HCT116 (cell line): ENCODE results near the gene OASL. TPM values are rescaled to one million over a fixed set of nuclear protein-coding genes. Genes with fewer than 3 reads are reported as not detected.
A peak's percentile ranks its signal among the peaks of the same experiment; 100 is the strongest.

Source experiments
- ATAC-seq: fragments of 200-7000 bp; cut with Tn5 transposase; 2 replicates; pipeline ENCODE4 v1.9.1; 2020; ENCODE audit warnings: mild to moderate bottlenecking, moderate library complexity
- Bru-seq: library from RNA; stranded (reverse); fragments of 400-500 nt; gene quantifications from one replicate; lab custom pipeline; 2021; lab: Mats Ljungman, UMichigan
- BruChase-seq, 2 experiments: library from RNA; stranded (reverse); fragments of 400-500 nt; gene quantifications; one replicate each; lab custom pipeline; 2021; lab: Mats Ljungman, UMichigan
- BruUV-seq: library from RNA; stranded (reverse); fragments of 400-500 nt; replicated peaks from 2 replicates; lab custom pipeline; 2021; lab: Mats Ljungman, UMichigan
- CTCF ChIA-PET: fragments of 300-600 bp; sonication (Branson Sonifier 250); formaldehyde crosslinking; loops from one replicate; lab custom pipeline; 2021; ENCODE audit warnings: antibody characterized with exemption; lab: Charles Lee
- POLR2A ChIA-PET: fragments of 300-600, 350-600 bp; sonication (Branson Sonifier 250); formaldehyde crosslinking; loops from one replicate; lab custom pipeline; 2021; ENCODE audit warnings: antibody characterized with exemption; lab: Charles Lee
- RAD21 ChIA-PET, 2 experiments: fragments of 300-600 bp; sonication (Branson Sonifier 250); formaldehyde crosslinking; loops; one replicate each; lab custom pipeline; 2023; ENCODE audit warnings: low total read pairs in 2 of 2; ENCODE audit not compliant: uncharacterized antibody in 2 of 2, unreplicated experiment in 2 of 2, low non-redundant PET in 1 of 2; lab: Charles Lee
- DNase-seq: peaks from one replicate; pipeline ENCODE4 v3.0.0-alpha.2; 2010; ENCODE audit warnings: low read depth, low spot score
- H2AFZ ChIP-seq: fragments of 200-600 bp; shearing (Covaris generic), sonication (generic); 2 replicates; pipeline ENCODE4 v1.6.1; 2017; ENCODE audit warnings: low read depth, mixed run types, mixed read lengths, antibody characterized with exemption, low read length; ENCODE audit not compliant: poor library complexity, severe bottlenecking
- H3K27ac ChIP-seq: 2 replicates; pipeline ENCODE4 v1.5.1; 2012; ENCODE audit warnings: low read depth, low read length
- H3K27me3 ChIP-seq: fragments of 200-600 bp; sonication (generic); 2 replicates; pipeline ENCODE4 v1.6.1; 2016; ENCODE audit warnings: mixed run types, low read length, mixed read lengths; ENCODE audit not compliant: insufficient read depth
- H3K36me3 ChIP-seq, 2 experiments: fragments of 200-500 bp in 1 of 2; fragments of 200-600 bp in 1 of 2; sonication (Bioruptor generic) in 1 of 2; sonication (generic) in 1 of 2; 2 replicates each; pipeline versions ENCODE4 v1.5.1 to v1.6.1; 2014 to 2016; ENCODE audit warnings: low read length in 2 of 2, inconsistent platforms in 1 of 2, mixed read lengths in 1 of 2, mixed run types in 1 of 2; ENCODE audit not compliant: insufficient read depth in 2 of 2, control insufficient read depth in 1 of 2
- H3K4me1 ChIP-seq, 2 experiments: fragments of 200-600 bp in 1 of 2; sonication (generic) in 1 of 2; 2 replicates each; pipeline versions ENCODE4 v1.5.1 to v1.6.1; 2012 to 2017; ENCODE audit warnings: low read length in 2 of 2, inconsistent platforms in 1 of 2, mild to moderate bottlenecking in 1 of 2, mixed read lengths in 1 of 2, mixed run types in 1 of 2, moderate library complexity in 1 of 2; ENCODE audit not compliant: insufficient read depth in 2 of 2, control insufficient read depth in 1 of 2
- H3K4me2 ChIP-seq: fragments of 200-600 bp; sonication (generic); 2 replicates; pipeline ENCODE4 v1.6.1; 2017; ENCODE audit warnings: mixed run types, low read length, mixed read lengths
- H3K4me3 ChIP-seq, 2 experiments: fragments of 200-600 bp in 1 of 2; sonication (generic) in 1 of 2; replicated peaks in 1 of 2; 2 replicates each; pipeline ENCODE4 v1.5.1; 2011 to 2016; ENCODE audit warnings: low read length in 2 of 2, control low read depth in 1 of 2, low read depth in 1 of 2, mild to moderate bottlenecking in 1 of 2, mixed read lengths in 1 of 2, mixed run types in 1 of 2
- H3K79me2 ChIP-seq: fragments of 200-600 bp; sonication (generic); 2 replicates; pipeline ENCODE4 v1.6.1; 2017; ENCODE audit warnings: mild to moderate bottlenecking, mixed run types, low read length, moderate library complexity, mixed read lengths; ENCODE audit not compliant: insufficient read depth
- H3K9ac ChIP-seq: fragments of 200-600 bp; sonication (generic); 2 replicates; pipeline ENCODE4 v1.6.1; 2016; ENCODE audit warnings: low read length, mixed read lengths
- H3K9me2 ChIP-seq: fragments of 200-600 bp; sonication (generic), shearing (Covaris generic); 2 replicates; pipeline ENCODE4 v1.6.1; 2017; ENCODE audit warnings: mixed run types, mild to moderate bottlenecking, moderate library complexity; ENCODE audit not compliant: insufficient read depth
- H3K9me3 ChIP-seq, 2 experiments: fragments of 200-500 bp in 1 of 2; fragments of 200-600 bp in 1 of 2; sonication (Bioruptor generic) in 1 of 2; sonication (generic) in 1 of 2; 2 replicates each; pipeline ENCODE4 v1.6.1; 2014 to 2017; ENCODE audit warnings: low read length in 2 of 2, mixed read lengths in 2 of 2, inconsistent platforms in 1 of 2, low read depth in 1 of 2, mild to moderate bottlenecking in 1 of 2, mixed run types in 1 of 2, moderate library complexity in 1 of 2; ENCODE audit not compliant: control insufficient read depth in 1 of 2, insufficient read depth in 1 of 2
- H4K20me1 ChIP-seq: fragments of 200-600 bp; sonication (generic), shearing (Covaris generic); 2 replicates; pipeline ENCODE4 v1.6.1; 2017; ENCODE audit warnings: mixed run types, mild to moderate bottlenecking, moderate library complexity; ENCODE audit not compliant: insufficient read depth
- CBX3 ChIP-seq: IDR thresholded peaks from 2 replicates; pipeline ENCODE4 v1.6.1; 2012; ENCODE audit warnings: low read depth
- EGR1 ChIP-seq: IDR thresholded peaks from 2 replicates; pipeline ENCODE4 v1.6.1; 2012; ENCODE audit warnings: low read depth
- ELF1 ChIP-seq: IDR thresholded peaks from 2 replicates; pipeline ENCODE4 v1.6.1; 2012; ENCODE audit warnings: low read depth, borderline replicate concordance
- JUND ChIP-seq: IDR thresholded peaks from 2 replicates; pipeline ENCODE4 v1.6.1; 2012
- POLR2AphosphoS5 ChIP-seq: IDR thresholded peaks from 2 replicates; pipeline ENCODE4 v1.6.1; 2011; ENCODE audit warnings: mild to moderate bottlenecking, low read depth, low read length, moderate library complexity
- SIN3A ChIP-seq: IDR thresholded peaks from 2 replicates; pipeline ENCODE4 v1.6.1; 2012; ENCODE audit warnings: low read depth
- SP1 ChIP-seq: IDR thresholded peaks from 2 replicates; pipeline ENCODE4 v1.6.1; 2012; ENCODE audit warnings: low read depth
- SRF ChIP-seq: IDR thresholded peaks from 2 replicates; pipeline ENCODE4 v1.6.1; 2012; ENCODE audit warnings: low read depth
- TCF7L2 ChIP-seq: IDR thresholded peaks from 2 replicates; pipeline ENCODE4 v1.7.0; 2011; ENCODE audit warnings: borderline replicate concordance, inconsistent platforms; ENCODE audit not compliant: insufficient read depth, insufficient read length; ENCODE audit errors: extremely low read depth
- YY1 ChIP-seq: IDR thresholded peaks from 2 replicates; pipeline ENCODE4 v1.6.1; 2011; ENCODE audit warnings: low read length, low read depth, moderate library complexity, mild to moderate bottlenecking; ENCODE audit not compliant: insufficient replicate concordance; ENCODE audit errors: extremely low read depth
- ZNF274 ChIP-seq: fragments of 200-500 bp; sonication (Bioruptor generic); IDR thresholded peaks from 2 replicates; pipeline ENCODE4 v1.6.1; 2014; ENCODE audit warnings: mild to moderate bottlenecking, low read depth, low read length, inconsistent platforms
- intact Hi-C: fragments of 100-400 bp; cut with micrococcal nuclease; formaldehyde crosslinking; loops from 2 replicates; pipeline ENCODE4 v1.10.0; 2022
- long read RNA-seq: library from polyadenylated mRNA; unstranded; transcript quantifications from one replicate; pipeline ENCODE4 v2.0.0, GENCODE V29; 2021; ENCODE audit not compliant: unreplicated experiment
- polyA plus RNA-seq: library from polyadenylated mRNA; unstranded; fragments of >200 nt; gene quantifications from 2 replicates; pipeline ENCODE4 v1.2.1, GENCODE V29; 2012; ENCODE audit warnings: missing spikeins
- total RNA-seq: library from RNA; stranded (reverse); gene quantifications from one replicate; pipeline ENCODE4 v1.2.1, GENCODE V29; 2021; ENCODE audit not compliant: unreplicated experiment
- TF ChIP-seq, protein P1 (sequence below): IDR thresholded peaks from 2 replicates; pipeline ENCODE4 v1.6.1; 2011; ENCODE audit warnings: mild to moderate bottlenecking, low read length, moderate library complexity; ENCODE audit not compliant: insufficient replicate concordance; ENCODE audit errors: extremely low read depth
- TF ChIP-seq, protein P2 (sequence below): IDR thresholded peaks from 2 replicates; pipeline ENCODE4 v1.6.1; 2012; ENCODE audit warnings: low read depth
- TF ChIP-seq, protein P3 (sequence below): IDR thresholded peaks from 2 replicates; pipeline ENCODE4 v1.6.1; 2012

OASL gene, protein sequence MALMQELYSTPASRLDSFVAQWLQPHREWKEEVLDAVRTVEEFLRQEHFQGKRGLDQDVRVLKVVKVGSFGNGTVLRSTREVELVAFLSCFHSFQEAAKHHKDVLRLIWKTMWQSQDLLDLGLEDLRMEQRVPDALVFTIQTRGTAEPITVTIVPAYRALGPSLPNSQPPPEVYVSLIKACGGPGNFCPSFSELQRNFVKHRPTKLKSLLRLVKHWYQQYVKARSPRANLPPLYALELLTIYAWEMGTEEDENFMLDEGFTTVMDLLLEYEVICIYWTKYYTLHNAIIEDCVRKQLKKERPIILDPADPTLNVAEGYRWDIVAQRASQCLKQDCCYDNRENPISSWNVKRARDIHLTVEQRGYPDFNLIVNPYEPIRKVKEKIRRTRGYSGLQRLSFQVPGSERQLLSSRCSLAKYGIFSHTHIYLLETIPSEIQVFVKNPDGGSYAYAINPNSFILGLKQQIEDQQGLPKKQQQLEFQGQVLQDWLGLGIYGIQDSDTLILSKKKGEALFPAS
- total RNA-seq, result 4.1 TPM
- 2.8 and 5.2 TPM in 2 replicates for polyA plus RNA-seq
- Bru-seq, nascent RNA, result percentile 51 among the genes with signal in this experiment
- BruChase-seq, experiment 1, labeled RNA remaining after a 6-hour chase, result percentile 30 among the genes with signal in this experiment
- percentile 30 among the genes with signal in this experiment for BruChase-seq, experiment 2, labeled RNA remaining after a 2-hour chase
- long read RNA-seq, transcript OASL-201 (6 exons, 3,266 nt), result major isoform, 12 of 18 reads
- long read RNA-seq, partial matches to known transcripts, result 2 of 18 reads
- long read RNA-seq, other reads (novel, unspliced or antisense), result 1 of 18 reads

DNA sequence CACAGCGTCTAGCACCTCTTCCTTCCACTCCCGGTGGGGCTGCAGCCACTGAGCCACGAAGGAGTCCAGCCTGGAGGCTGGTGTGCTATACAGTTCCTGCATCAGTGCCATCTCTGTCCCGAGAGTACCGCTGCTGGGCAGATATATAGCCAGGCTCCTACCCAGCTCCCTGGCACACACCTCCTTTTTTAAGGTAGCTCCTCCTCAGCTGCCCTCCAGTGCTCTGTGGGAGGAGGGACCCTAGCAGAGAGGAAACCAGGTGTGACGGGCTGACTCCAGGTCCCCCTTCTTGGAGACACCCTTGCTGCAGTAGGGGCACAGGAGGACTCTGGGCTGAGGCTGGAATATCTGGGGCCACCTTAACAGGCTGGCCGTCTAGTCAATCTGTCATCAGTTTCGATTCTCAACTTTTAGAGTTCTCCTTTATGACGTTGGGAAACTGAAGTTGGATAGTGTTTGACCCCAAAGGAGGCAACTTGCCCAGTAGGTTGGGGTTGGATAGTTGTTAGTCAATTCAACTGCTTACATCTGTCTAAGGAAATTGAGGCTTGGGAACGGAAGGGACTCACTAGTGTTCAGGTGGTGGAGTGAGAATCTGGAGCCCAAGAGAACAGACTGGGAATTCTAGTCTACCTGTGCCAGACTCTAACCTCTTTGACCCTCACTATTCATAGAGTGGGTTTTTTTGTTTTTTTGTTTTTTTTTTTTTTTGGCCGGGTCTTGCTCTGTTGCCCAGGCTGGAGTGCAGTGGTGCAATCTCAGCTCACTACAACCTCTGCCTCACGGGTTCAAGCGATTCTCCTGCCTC is at the start of gene OASL:
OASL (minus strand) TSS at position 386 of the 808 bp plus-strand sequence; CDS start at position 111, 275 bp downstream.
- CTCF ChIA-PET, result no interaction called here
- peak; percentile 85 for TF ChIP-seq POLR2AphosphoS5
- no peak; the same call in 1 of the 2 replicates for TF ChIP-seq CBX3
- no peak for TF ChIP-seq YY1
- TF ChIP-seq SRF, result no peak
- TF ChIP-seq ELF1, result no peak
- TF ChIP-seq, protein P1, sequence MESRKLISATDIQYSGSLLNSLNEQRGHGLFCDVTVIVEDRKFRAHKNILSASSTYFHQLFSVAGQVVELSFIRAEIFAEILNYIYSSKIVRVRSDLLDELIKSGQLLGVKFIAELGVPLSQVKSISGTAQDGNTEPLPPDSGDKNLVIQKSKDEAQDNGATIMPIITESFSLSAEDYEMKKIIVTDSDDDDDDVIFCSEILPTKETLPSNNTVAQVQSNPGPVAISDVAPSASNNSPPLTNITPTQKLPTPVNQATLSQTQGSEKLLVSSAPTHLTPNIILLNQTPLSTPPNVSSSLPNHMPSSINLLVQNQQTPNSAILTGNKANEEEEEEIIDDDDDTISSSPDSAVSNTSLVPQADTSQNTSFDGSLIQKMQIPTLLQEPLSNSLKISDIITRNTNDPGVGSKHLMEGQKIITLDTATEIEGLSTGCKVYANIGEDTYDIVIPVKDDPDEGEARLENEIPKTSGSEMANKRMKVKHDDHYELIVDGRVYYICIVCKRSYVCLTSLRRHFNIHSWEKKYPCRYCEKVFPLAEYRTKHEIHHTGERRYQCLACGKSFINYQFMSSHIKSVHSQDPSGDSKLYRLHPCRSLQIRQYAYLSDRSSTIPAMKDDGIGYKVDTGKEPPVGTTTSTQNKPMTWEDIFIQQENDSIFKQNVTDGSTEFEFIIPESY, result no peak
- peak; percentile 29; the same call in 1 of the 2 replicates for TF ChIP-seq JUND
- no peak for TF ChIP-seq EGR1
- TF ChIP-seq, protein P2, sequence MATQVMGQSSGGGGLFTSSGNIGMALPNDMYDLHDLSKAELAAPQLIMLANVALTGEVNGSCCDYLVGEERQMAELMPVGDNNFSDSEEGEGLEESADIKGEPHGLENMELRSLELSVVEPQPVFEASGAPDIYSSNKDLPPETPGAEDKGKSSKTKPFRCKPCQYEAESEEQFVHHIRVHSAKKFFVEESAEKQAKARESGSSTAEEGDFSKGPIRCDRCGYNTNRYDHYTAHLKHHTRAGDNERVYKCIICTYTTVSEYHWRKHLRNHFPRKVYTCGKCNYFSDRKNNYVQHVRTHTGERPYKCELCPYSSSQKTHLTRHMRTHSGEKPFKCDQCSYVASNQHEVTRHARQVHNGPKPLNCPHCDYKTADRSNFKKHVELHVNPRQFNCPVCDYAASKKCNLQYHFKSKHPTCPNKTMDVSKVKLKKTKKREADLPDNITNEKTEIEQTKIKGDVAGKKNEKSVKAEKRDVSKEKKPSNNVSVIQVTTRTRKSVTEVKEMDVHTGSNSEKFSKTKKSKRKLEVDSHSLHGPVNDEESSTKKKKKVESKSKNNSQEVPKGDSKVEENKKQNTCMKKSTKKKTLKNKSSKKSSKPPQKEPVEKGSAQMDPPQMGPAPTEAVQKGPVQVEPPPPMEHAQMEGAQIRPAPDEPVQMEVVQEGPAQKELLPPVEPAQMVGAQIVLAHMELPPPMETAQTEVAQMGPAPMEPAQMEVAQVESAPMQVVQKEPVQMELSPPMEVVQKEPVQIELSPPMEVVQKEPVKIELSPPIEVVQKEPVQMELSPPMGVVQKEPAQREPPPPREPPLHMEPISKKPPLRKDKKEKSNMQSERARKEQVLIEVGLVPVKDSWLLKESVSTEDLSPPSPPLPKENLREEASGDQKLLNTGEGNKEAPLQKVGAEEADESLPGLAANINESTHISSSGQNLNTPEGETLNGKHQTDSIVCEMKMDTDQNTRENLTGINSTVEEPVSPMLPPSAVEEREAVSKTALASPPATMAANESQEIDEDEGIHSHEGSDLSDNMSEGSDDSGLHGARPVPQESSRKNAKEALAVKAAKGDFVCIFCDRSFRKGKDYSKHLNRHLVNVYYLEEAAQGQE, result no peak
- TF ChIP-seq SIN3A, result no peak
- no peak for TF ChIP-seq ZNF274
- peak; percentile 82 for TF ChIP-seq SP1
- TF ChIP-seq, protein P3, sequence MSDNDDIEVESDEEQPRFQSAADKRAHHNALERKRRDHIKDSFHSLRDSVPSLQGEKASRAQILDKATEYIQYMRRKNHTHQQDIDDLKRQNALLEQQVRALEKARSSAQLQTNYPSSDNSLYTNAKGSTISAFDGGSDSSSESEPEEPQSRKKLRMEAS, result 0 out of 2 replicates have a peak, but pooled peaks have one; percentile 24
- TF ChIP-seq TCF7L2, result no peak

More for the DNA sequence above, at the start of gene OASL:
- RAD21 ChIA-PET, result no interaction called here
- ATAC-seq (peak; percentile 93), DNase-seq (no peak)
- Histone ChIP-seq H3K9me3 (no peaks in the 10 kb centered on the region), H3K4me3 (peak within 1 kb of the TSS; percentile 57 to 75), H3K79me2 (no peaks in the 10 kb centered on the region), H3K36me3 (no peaks in the 10 kb centered on the region), H2AFZ (peak within 1 kb of the TSS; percentile 95), H3K9ac (peak within 1 kb of the TSS; percentile 51), H3K9me2 (no peaks in the 10 kb centered on the region), H3K27me3 (peaks cover 3% of the 10 kb centered on the region; the same call in 1 of the 2 replicates), H3K4me2 (peak within 1 kb of the TSS; percentile 97), H3K4me1 (peaks cover 14 to 50% of the 10 kb centered on the region in 2 experiments), H4K20me1 (no peaks in the 10 kb centered on the region), H3K27ac (no peak within 1 kb of the TSS)
- intact Hi-C loops, result no loop called here
- no TSS peak for BruUV-seq
- POLR2A ChIA-PET, result interaction anchor here (1.0 to 1.1 kb wide), 3 partner anchors 9 to 748 kb away, joined by 3 to 5 read pairs (median 3); partner anchors contain the start of gene RNU4-2
